IMR-90 (cell line): ENCODE results near the gene GRIK3. TPM values are rescaled to one million over a fixed set of nuclear protein-coding genes. Genes with fewer than 3 reads are reported as not detected.

Experiments
- ATAC-seq: fragments of 200-7000 bp; cut with Tn5 transposase; 2 replicates; pipeline ENCODE4 v1.9.1; 2020; ENCODE audit warnings: low read depth, mild to moderate bottlenecking, moderate library complexity
- BruUV-seq: library from RNA; stranded (reverse); fragments of 400-500 nt; replicated peaks from 2 replicates; lab custom pipeline; 2021; lab: Mats Ljungman, UMichigan
- CTCF ChIA-PET: fragments of 300-600 bp; formaldehyde crosslinking; extraction: SDS; loops from one replicate; lab custom pipeline; 2021; ENCODE audit warnings: antibody characterized with exemption; lab: Yijun Ruan, JAX
- POLR2A ChIA-PET: fragments of 300-600 bp; sonication (Branson Sonifier 250); formaldehyde crosslinking; loops from one replicate; lab custom pipeline; 2022; ENCODE audit warnings: antibody characterized with exemption; ENCODE audit not compliant: unreplicated experiment; lab: Charles Lee
- DNase-seq: peaks from one replicate; pipeline ENCODE4 v3.0.0; 2013
- H2AFZ ChIP-seq: replicated peaks from 2 replicates; pipeline ENCODE3; 2013; ENCODE audit warnings: low read length, mild to moderate bottlenecking; ENCODE audit not compliant: poor library complexity
- H2AK5ac ChIP-seq: 2 replicates; pipeline ENCODE4 v1.6.1; 2013; ENCODE audit warnings: low read depth, low read length, inconsistent platforms
- H2AK9ac ChIP-seq: replicated peaks from 2 replicates; pipeline ENCODE3; 2013; ENCODE audit warnings: mild to moderate bottlenecking, low read depth, low read length, moderate library complexity; ENCODE audit not compliant: poor library complexity
- H2BK120ac ChIP-seq: 2 replicates; pipeline ENCODE4 v1.6.1; 2013; ENCODE audit warnings: low read depth, low read length, inconsistent platforms
- H2BK15ac ChIP-seq: 3 replicates; pipeline ENCODE4 v1.6.1; 2013; ENCODE audit warnings: low read depth, low read length, inconsistent platforms
- H2BK20ac ChIP-seq: 2 replicates; pipeline ENCODE4 v1.6.1; 2013; ENCODE audit warnings: low read depth, mild to moderate bottlenecking, inconsistent platforms, low read length, moderate library complexity
- H2BK5ac ChIP-seq: 2 replicates; pipeline ENCODE4 v1.6.1; 2013; ENCODE audit warnings: mild to moderate bottlenecking, low read depth, low read length, inconsistent platforms; ENCODE audit not compliant: poor library complexity, severe bottlenecking
- H3K14ac ChIP-seq: replicated peaks from 2 replicates; pipeline ENCODE4 v1.6.1; 2013; ENCODE audit warnings: low read depth, low read length, inconsistent platforms
- H3K18ac ChIP-seq: 2 replicates; pipeline ENCODE4 v1.6.1; 2013; ENCODE audit warnings: low read depth, low read length, control low read depth
- H3K23ac ChIP-seq: 2 replicates; pipeline ENCODE4 v1.6.1; 2013; ENCODE audit warnings: low read depth, low read length, inconsistent platforms
- H3K27ac ChIP-seq: 2 replicates; pipeline ENCODE4 v1.5.1; 2013; ENCODE audit warnings: mild to moderate bottlenecking, control low read depth, low read length; ENCODE audit not compliant: insufficient read depth
- H3K27me3 ChIP-seq: 2 replicates; pipeline ENCODE4 v1.6.1; 2013; ENCODE audit warnings: low read length; ENCODE audit not compliant: control insufficient read depth, insufficient read depth
- H3K36me3 ChIP-seq: 2 replicates; pipeline ENCODE4 v1.6.1; 2013; ENCODE audit warnings: low read length, mixed read lengths; ENCODE audit not compliant: control insufficient read depth, insufficient read depth
- H3K4ac ChIP-seq: 2 replicates; pipeline ENCODE4 v1.6.1; 2013; ENCODE audit warnings: low read depth, low read length, inconsistent platforms
- H3K4me1 ChIP-seq: 2 replicates; pipeline ENCODE4 v1.6.1; 2013; ENCODE audit warnings: low read length, mixed read lengths; ENCODE audit not compliant: control insufficient read depth, insufficient read depth
- H3K4me2 ChIP-seq: 2 replicates; pipeline ENCODE4 v1.6.1; 2013; ENCODE audit warnings: low read depth, mild to moderate bottlenecking, control low read depth, low read length, moderate library complexity
- H3K4me3 ChIP-seq: 2 replicates; pipeline ENCODE4 v1.5.1; 2013; ENCODE audit warnings: low read depth, mild to moderate bottlenecking, control low read depth, low read length, moderate library complexity; ENCODE audit not compliant: insufficient read depth
- H3K56ac ChIP-seq: 2 replicates; pipeline ENCODE4 v1.6.1; 2013; ENCODE audit warnings: low read length, inconsistent platforms; ENCODE audit not compliant: insufficient read depth; ENCODE audit errors: extremely low read depth
- H3K79me1 ChIP-seq, 2 experiments: 2 replicates each; pipeline ENCODE4 v1.6.1; 2013; ENCODE audit warnings: low read length in 2 of 2, inconsistent platforms in 1 of 2, low read depth in 1 of 2
- H3K9ac ChIP-seq: 2 replicates; pipeline ENCODE4 v1.6.1; 2013; ENCODE audit warnings: low read depth, low read length, control low read depth
- H3K9me1 ChIP-seq: 2 replicates; pipeline ENCODE4 v1.6.1; 2013; ENCODE audit warnings: low read length, inconsistent platforms; ENCODE audit not compliant: insufficient read depth
- H3K9me3 ChIP-seq: 2 replicates; pipeline ENCODE4 v1.6.1; 2013; ENCODE audit warnings: low read length; ENCODE audit not compliant: control insufficient read depth, insufficient read depth
- H4K20me1 ChIP-seq: 2 replicates; pipeline ENCODE4 v1.6.1; 2013; ENCODE audit warnings: low read length, inconsistent platforms; ENCODE audit not compliant: insufficient read depth
- H4K5ac ChIP-seq: 2 replicates; pipeline ENCODE4 v1.6.1; 2013; ENCODE audit warnings: mild to moderate bottlenecking, low read depth, low read length, control low read depth
- H4K8ac ChIP-seq, 2 experiments: 2 replicates each; pipeline ENCODE4 v1.6.1; 2013; ENCODE audit warnings: low read depth in 2 of 2, low read length in 2 of 2, control low read depth in 1 of 2, inconsistent platforms in 1 of 2
- H4K91ac ChIP-seq: 2 replicates; pipeline ENCODE4 v1.6.1; 2013; ENCODE audit warnings: low read depth, low read length, inconsistent platforms; ENCODE audit not compliant: insufficient read depth
- BHLHE40 ChIP-seq: fragments of 150-350 bp; IDR thresholded peaks from 2 replicates; pipeline ENCODE4 v1.6.1; 2016; ENCODE audit warnings: mild to moderate bottlenecking, low read depth, low read length
- CEBPB ChIP-seq: IDR thresholded peaks from 2 replicates; pipeline ENCODE4 v1.6.1; 2012; ENCODE audit warnings: low read depth, low read length, improper control_type of control experiment
- CHD1 ChIP-seq: IDR thresholded peaks from 2 replicates; pipeline ENCODE4 v1.6.1; 2012; ENCODE audit warnings: low read depth, low read length, improper control_type of control experiment
- CTCF ChIP-seq: conservative IDR thresholded peaks from 2 replicates; pipeline ENCODE4 v1.5.1; 2012; ENCODE audit warnings: mild to moderate bottlenecking, low read depth, low read length, improper control_type of control experiment
- ELK1 ChIP-seq: fragments of 150-350 bp; IDR thresholded peaks from 2 replicates; pipeline ENCODE4 v1.6.1; 2016; ENCODE audit warnings: low read depth, mild to moderate bottlenecking, low read length, moderate library complexity, borderline replicate concordance
- FOS ChIP-seq: fragments of 150-350 bp; IDR thresholded peaks from 2 replicates; pipeline ENCODE4 v1.6.1; 2016; ENCODE audit warnings: low read depth, low read length
- MAFK ChIP-seq: IDR thresholded peaks from 2 replicates; pipeline ENCODE4 v1.6.1; 2012; ENCODE audit warnings: low read depth, low read length, improper control_type of control experiment
- MAZ ChIP-seq: IDR thresholded peaks from 2 replicates; pipeline ENCODE4 v1.6.1; 2012; ENCODE audit warnings: low read depth, mild to moderate bottlenecking, low read length, improper control_type of control experiment, moderate library complexity, borderline replicate concordance
- MXI1 ChIP-seq: IDR thresholded peaks from 2 replicates; pipeline ENCODE4 v1.6.1; 2012; ENCODE audit warnings: low read depth, mild to moderate bottlenecking, low read length, moderate library complexity, borderline replicate concordance
- NFE2L2 ChIP-seq: fragments of 150-350 bp; IDR thresholded peaks from 2 replicates; pipeline ENCODE4 v1.6.1; 2016; ENCODE audit warnings: low read depth, mild to moderate bottlenecking, low read length
- POLR2A ChIP-seq: IDR thresholded peaks from 2 replicates; pipeline ENCODE4 v1.6.1; 2012; ENCODE audit warnings: mild to moderate bottlenecking, low read depth, low read length
- RAD21 ChIP-seq: IDR thresholded peaks from 2 replicates; pipeline ENCODE4 v1.6.1; 2012; ENCODE audit warnings: low read length, improper control_type of control experiment
- RCOR1 ChIP-seq: IDR thresholded peaks from 2 replicates; pipeline ENCODE4 v1.6.1; 2012; ENCODE audit warnings: mild to moderate bottlenecking, low read length, improper control_type of control experiment; ENCODE audit not compliant: insufficient replicate concordance
- RFX5 ChIP-seq: IDR thresholded peaks from 2 replicates; pipeline ENCODE4 v1.8.0; 2012; ENCODE audit warnings: low read depth, mild to moderate bottlenecking, low read length, moderate library complexity
- SMC3 ChIP-seq: fragments of 150-350 bp; IDR thresholded peaks from 2 replicates; pipeline ENCODE4 v1.6.1; 2016; ENCODE audit warnings: low read depth, mild to moderate bottlenecking, antibody characterized with exemption, low read length, moderate library complexity
- WGBS, 2 experiments: methylation state at CpG; one replicate each; pipeline versions ENCODE4 v1.1.5 to v1.1.7; 2013; ENCODE audit warnings: missing lambda C conversion rate in 2 of 2; ENCODE audit not compliant: insufficient read length in 1 of 2; ENCODE audit errors: extremely low coverage in 2 of 2; 5-methylcytosine and 5-hydroxymethylcytosine counted together
- dilution Hi-C: fragments of 300-500 bp; cut with HindIII; formaldehyde crosslinking; loops from one replicate; pipeline ENCODE4 v1.14.3; 2018; ENCODE audit warnings: low sequenced_read_pairs; ENCODE audit not compliant: unreplicated experiment
- in situ Hi-C: fragments of 300-500 bp; cut with MboI; formaldehyde crosslinking; loops from 3 replicates; pipeline ENCODE4 v1.14.3; 2019; ENCODE audit warnings: low sequenced_read_pairs, inconsistent platforms, mixed read lengths
- intact Hi-C: fragments of 100-400 bp; cut with micrococcal nuclease; formaldehyde crosslinking; loops from 2 replicates; pipeline ENCODE4 v1.10.0; 2022
- polyA plus RNA-seq, 3 experiments: library from polyadenylated mRNA; depleted of rRNA; stranded (reverse); fragments of >200 nt; gene quantifications; 2 replicates each; pipeline ENCODE4 v1.2.3, GENCODE V29; 2012; ENCODE audit warnings: low replicate concordance in 1 of 3
- total RNA-seq: library from RNA; depleted of rRNA; stranded (reverse); fragments of >200 nt; gene quantifications from 2 replicates; pipeline ENCODE4 v1.2.3, GENCODE V29; 2012
- TF ChIP-seq, protein P1 (sequence below): fragments of 150-350 bp; IDR thresholded peaks from 2 replicates; pipeline ENCODE4 v1.6.1; 2017; ENCODE audit warnings: mild to moderate bottlenecking, antibody characterized with exemption, low read length, low read depth

The GRIK3 gene
- total and polyA plus RNA-seq, 2 of the 4 experiments (the other 2 are of a cell fraction) = not detected

GRCh38 chr1:36845802-36846201 lies 188.5 kb downstream of the GRIK3 start:
- in situ Hi-C loops (no loop called here), intact Hi-C loops (no loop called here), dilution Hi-C loops (no loop called here)
- no peaks in the 10 kb centered on the region for H3K36me3 ChIP-seq
- no peaks in the 10 kb centered on the region for H4K20me1 ChIP-seq
- WGBS, 2 experiments = 17% methylated on average over 1 of the region's 14 CpGs; no CpG with 5 or more reads in 1 of the 2 experiments
- BruUV-seq = no TSS peak
- CTCF ChIA-PET = interaction anchor here (0.6 kb wide), 1 partner anchor 923 kb away, joined by 3 read pairs; no protein-coding TSS in a partner anchor
- no peak for TF ChIP-seq SMC3
- no peak for TF ChIP-seq ELK1
- TF ChIP-seq MAFK = no peak
- no peak for TF ChIP-seq CHD1
- TF ChIP-seq CEBPB = no peak
- no peak for TF ChIP-seq BHLHE40
- no peak for TF ChIP-seq RCOR1
- TF ChIP-seq FOS = no peak
- no peak for TF ChIP-seq POLR2A
- TF ChIP-seq MAZ = no peak
- TF ChIP-seq, protein P1, sequence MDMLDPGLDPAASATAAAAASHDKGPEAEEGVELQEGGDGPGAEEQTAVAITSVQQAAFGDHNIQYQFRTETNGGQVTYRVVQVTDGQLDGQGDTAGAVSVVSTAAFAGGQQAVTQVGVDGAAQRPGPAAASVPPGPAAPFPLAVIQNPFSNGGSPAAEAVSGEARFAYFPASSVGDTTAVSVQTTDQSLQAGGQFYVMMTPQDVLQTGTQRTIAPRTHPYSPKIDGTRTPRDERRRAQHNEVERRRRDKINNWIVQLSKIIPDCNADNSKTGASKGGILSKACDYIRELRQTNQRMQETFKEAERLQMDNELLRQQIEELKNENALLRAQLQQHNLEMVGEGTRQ = no peak
- TF ChIP-seq CTCF = no peak
- TF ChIP-seq NFE2L2 = no peak
- TF ChIP-seq MXI1 = no peak
- TF ChIP-seq RFX5 = no peak
- no peak for TF ChIP-seq RAD21
- H3K4ac ChIP-seq = no peak overlapping the region
- H3K9me3 ChIP-seq = no peaks in the 10 kb centered on the region
- H2AFZ ChIP-seq = no peak overlapping the region
- no peak overlapping the region for H3K14ac ChIP-seq
- no peak overlapping the region for H3K9ac ChIP-seq
- no peak overlapping the region for H2BK20ac ChIP-seq
- no peak overlapping the region for H2BK15ac ChIP-seq
- no peak for DNase-seq
- no peaks in the 10 kb centered on the region for H3K27me3 ChIP-seq
- H3K4me1 ChIP-seq = no peaks in the 10 kb centered on the region
- no peak overlapping the region for H2AK9ac ChIP-seq
- no peak overlapping the region for H3K23ac ChIP-seq
- H3K18ac ChIP-seq = no peak overlapping the region
- no peak overlapping the region for H2AK5ac ChIP-seq
- no peak overlapping the region for H3K27ac ChIP-seq
- no peak overlapping the region for H2BK5ac ChIP-seq
- H3K79me1 ChIP-seq = no peaks in the 10 kb centered on the region
- H4K91ac ChIP-seq = no peak overlapping the region
- H4K5ac ChIP-seq = no peak overlapping the region
- no peak for ATAC-seq
- no peak overlapping the region for H4K8ac ChIP-seq
- H3K4me2 ChIP-seq = no peak overlapping the region
- POLR2A ChIA-PET = no interaction called here
- no peaks in the 10 kb centered on the region for H3K9me1 ChIP-seq
- no peak overlapping the region for H3K4me3 ChIP-seq
- no peak overlapping the region for H2BK120ac ChIP-seq
- H3K56ac ChIP-seq = no peak overlapping the region
